Measurements from ENCODE around the gene ZFR2.

The ZFR2 gene

DNA sequence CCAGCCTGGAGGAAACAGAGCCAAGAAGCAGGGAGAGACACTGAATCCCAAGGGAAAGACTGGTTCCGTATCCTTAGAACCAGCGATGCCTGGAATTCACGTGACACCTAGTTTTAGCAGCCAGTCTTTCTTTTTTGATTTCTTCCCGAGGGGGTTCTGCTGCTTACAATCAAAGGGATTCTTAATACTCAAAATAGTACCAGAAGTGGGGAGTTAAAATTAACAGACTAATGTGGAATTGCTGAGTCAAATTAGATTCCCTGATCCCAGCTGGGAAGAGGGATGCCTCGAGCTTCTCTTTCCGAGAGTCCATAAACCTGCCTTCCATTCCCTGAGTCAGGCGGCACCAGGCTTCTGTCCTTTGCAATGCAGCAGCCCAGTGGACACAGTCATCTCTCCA, 77.9 kb downstream of the ZFR2 start:
- no peak for DNase-seq

DNA sequence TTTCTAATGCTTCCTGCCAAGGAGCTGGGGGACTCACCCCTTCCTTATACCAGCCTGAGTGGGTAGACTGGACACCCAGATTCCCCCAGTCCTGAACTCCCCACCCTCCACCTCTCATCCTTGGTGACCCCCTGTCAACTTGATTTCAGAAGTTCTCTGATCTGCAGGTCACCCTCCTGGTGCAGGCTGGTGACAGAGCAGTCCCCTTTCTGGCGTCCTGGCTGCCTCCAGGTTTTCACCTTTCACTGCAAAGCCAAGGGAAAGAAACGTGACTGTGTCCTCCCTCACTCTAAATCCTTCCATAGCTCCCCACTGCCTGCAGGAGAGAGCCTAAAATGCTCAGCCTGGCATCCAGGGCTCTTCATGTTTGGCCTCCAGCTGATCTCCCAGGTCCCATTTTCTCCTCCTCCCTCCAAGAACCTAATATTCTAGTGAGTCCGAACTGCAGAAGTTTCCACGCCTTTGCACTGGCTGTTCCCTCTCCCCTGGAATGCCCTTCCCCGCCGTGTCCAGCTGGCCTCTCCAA, 78.6 kb downstream of the ZFR2 start:
- no peak for DNase-seq

DNA sequence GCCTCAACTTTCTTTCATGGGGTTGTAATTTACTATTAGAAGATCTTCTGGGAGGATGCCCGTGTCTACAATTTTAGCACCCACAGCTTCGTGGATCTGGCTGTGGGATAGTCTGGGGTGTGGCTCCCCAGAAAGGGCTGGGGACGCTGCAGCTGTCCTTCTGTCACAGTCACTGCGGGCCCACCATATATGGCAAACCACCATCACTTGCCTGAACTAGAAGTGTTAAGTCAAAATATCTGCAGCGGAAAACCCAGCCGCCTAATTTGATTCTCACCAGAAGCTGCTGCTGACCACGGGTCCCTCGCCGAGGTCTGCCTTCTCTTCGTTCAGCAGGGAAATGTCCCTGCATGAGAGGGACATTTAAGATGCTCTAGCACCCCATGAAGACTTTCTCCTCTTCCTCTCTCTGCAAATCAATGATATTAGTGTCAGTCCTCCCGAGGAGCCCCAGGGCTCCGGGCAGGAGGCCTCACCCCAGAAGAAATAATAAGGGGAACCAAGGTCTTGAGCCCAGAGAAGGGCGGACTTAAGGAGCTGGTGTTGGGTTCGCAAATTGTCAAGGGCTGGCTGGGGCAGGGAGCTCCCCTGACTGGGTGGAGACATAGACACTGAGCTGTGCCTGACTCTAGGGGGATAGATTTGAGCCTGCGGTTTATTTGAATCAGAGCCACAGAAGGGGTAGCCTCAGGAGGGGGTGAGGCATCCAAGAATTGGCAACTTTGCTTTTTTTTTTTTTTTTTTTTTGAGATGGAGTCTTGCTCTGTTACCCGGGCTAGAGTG, 79.7 kb downstream of the ZFR2 start:
- DNase-seq: no peak

DNA sequence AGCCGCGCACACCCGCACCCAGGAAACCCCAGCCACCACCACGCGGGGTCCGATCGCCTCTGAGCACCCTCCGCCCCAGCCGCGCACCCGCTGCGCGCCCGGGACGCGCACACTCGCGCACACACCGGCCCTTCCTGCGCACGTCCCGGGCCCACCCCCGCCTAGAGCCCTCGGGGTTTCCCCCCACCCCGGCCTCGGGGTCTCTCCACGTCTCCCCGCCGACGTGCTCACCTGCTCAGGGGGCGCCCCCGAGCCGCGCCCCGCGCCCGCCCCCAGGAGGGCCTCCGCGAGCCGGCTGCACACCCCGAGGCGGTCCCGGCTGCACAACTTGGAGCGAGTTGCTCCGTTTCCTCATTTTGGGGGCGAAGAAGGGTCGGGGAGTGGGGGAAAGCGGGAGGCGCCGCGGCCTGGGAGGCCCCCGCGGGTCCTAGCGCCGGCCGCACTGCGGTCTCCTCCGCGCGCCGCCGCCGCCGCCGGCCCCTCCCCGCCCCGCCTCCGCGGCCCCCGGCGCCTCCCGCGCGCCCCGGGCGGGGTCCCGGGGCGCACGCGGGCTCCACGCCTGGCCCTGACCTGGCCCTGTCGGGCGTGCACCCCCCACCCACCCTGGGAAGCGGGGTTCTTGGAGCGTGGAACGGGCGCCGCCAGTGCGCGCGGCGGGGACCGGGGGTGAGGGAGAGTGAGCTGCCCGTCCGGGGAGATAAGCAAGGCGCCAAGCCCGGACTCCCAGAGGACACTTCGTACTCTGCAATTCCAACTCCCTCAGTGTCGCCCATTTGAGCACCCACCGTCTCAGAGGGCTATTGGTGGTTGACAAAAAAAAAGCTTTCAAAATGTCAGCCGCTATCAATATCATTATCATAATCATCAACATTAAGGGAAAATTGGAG, 82.7 kb downstream of the ZFR2 start, which contains the start of gene MATK:
Gene MATK (minus strand): TSS at position 444 of the 887 bp plus-strand sequence. CDS start 1,246 bp downstream, outside the sequence.
- peak in 2 of 56 donors; percentile 9 to 20 for DNase-seq

DNA sequence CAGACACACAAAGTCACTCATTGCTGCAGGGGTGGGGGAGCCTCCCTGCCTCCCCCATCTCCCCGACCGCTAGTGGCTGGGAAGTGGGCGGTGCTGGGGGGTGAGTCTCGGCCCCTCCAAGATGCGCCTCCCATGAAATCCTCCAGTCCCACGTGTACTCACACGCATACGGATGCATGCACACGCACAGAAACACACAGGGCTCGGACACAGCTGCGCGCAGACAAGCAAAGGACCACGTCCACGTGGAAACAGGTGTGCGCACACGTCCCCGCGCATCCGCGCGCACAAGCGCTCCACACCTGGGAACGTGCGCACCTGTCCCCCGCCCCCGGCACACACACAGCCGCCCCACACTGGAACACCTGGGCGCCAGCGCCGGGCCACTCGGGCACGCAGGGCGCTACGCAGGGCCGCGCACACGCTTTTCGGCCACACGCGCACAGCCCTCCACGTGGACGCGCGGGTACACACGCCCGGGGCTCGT, 83.3 kb downstream of the ZFR2 start:
- peak in 17 of 56 donors; percentile 1 to 53 (median 22) for DNase-seq

DNA sequence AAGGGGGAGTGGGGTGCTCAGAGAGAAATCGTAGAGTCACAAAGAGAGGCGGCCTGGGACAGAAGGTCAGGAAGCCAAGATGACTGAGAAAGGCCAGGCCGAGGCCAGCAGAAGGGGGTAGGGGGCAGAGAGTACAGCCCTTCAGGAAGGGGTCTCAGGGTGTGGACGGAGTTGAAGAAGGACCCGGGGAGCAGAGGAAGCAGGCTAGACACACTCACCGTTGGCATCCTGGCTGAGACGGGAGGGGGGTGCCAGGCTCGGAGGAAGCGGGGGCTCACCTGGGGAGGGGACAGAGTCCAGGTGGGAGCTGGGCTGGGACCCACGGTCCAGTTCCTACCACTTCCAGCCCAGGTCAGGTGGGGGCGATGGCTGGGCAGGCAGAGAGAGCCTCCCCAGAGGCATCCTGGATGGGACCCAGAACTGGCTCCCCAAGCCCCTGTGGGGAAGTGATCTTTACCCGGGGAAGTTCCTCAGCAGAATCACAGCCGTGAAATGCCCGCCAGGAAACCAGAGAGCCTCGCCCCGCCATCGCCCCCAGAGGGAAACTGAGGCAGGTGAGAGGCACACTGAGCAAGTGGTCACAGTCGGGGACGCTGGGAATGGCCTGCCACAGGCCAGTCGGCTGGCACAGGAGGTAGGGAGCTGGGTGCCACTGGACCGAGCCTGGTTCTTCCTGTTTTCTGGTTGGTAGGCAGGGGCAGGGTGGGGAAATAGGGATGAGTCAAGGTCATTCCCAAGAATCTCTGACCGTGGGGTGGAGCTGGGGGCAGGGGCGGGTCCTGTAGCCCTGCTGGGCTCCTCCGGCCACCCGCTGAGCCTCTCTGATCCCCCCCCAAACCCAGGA, 84.0 kb downstream of the ZFR2 start:
- DNase-seq: no peak

DNA sequence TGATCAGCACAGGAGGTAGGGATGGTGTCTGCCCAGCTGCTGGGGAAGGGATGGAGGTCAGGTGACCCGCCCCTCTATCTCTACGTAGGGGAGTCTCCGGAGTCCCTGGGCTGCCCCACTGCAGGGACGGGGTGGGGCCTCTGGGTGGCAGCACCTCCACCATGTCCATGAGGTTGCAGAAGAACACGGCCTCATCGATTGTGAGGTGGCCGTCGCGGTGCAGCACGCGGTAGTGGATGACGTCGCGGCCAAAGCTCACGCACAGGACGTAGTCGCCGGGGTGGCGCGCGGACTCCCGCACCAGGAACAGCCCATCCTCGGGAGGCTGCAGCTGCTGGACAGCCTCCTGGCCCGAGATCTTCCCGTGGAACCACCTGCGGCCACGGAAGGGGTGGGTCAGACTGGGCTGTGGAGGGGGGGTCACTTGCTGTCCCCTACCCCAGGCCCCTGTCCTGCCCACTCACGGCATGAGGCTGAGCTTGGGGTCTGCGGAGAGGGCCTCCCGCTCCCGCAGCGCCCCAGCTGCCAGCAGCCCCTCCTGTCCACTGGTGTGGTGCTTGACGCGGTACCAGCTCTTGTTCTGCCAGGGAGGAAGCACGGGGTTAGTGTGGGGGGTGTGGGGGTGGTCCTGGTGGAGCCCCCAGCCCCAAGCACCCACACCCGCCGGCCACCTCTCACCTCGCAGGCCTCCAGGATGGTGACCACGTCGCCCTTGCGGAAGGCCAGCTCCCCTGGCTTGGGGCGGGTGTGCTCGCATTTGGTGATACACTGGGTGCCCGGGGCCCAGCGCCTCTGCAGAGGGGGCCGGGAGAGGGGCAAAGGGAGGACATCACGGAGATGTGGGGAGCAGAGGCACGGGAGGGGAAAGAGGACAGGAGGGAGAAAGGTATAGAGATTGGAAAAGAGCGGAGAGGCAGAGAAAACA, 84.9 kb downstream of the ZFR2 start:
- DNase-seq: no peak

DNA sequence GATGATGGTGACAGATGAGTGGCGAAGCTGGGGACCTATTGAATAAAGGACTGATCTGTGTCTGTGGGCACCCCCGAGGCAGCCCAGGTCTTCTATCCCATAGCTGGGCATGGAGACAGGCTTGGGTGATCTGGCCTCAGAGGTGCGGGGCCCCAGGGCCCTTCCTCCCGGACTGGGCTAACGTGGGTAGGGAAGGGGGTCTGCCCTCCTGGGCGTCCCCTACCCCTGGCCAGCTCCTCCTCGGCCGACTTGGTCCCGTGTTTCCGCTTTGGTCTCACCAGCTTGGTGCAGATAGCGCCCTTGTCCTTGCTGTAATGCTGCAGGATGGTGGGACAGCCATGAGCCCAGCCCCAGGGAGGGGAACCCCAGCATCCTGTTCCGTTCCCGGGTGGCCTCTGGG, 85.9 kb downstream of the ZFR2 start:
- no peak for DNase-seq

DNA sequence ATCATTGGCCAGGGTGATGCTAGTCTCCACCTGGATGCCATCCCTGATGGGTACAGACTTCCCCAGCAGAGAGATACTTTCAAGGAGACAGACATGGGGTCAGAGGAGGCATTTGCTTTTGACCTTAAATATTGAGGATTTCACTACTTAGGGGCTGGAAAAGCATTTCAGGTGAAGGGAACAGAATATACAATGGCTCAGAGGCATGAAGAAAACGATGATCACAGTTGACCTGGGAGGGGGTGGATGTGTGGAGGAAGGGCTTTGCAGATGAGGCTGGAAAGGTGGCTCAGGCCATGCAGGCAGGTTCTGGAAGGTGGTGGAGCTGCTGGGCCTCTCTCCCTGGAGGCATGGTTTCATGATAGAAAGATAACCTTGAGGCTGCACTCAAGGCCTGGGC, 86.5 kb downstream of the ZFR2 start:
- no peak for DNase-seq

DNA sequence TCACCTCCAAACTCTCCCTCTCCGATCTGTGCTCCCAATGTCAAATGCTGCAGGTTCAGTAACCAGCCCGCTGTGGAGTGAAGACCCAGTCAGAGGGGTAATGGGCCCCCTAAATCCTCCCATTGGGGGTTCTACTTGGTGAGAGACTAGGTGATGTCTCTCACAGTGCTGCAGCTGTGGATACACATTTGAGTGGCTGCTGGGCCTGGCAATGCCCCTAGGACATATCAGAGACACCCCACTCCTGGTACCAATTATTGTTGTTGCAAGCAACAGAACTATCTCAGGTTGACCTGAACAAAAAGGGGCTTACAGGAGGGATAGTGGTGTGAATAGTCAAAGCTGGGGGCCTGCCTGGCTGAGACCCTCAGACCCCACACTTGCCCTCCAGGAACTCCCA, 87.2 kb downstream of the ZFR2 start:
- DNase-seq: no peak

DNA sequence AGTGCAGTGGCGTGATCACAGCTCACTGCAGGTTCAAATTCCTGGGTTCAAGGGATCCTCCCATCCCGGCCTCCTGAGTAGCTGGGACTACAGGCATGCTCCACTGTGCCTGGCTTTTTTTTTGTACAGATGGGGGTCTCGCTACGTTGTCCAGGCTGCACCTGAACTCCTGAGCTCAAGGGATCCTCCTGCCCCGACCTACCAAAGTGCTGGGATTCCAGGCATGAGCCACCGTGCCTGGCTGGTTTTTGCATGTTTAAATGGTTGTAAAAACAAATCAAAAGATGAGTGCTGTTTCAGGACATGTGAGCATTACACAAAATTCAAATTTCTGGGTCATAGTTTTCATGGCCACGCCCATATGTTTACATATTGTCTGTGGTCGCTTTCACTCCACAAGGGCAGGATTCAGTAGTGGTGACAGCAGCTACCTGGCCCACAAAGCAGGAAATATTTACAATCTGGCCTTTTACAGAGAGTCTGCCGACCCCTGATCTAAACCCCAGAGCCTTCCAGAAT, 88.0 kb downstream of the ZFR2 start:
- no peak for DNase-seq

DNA sequence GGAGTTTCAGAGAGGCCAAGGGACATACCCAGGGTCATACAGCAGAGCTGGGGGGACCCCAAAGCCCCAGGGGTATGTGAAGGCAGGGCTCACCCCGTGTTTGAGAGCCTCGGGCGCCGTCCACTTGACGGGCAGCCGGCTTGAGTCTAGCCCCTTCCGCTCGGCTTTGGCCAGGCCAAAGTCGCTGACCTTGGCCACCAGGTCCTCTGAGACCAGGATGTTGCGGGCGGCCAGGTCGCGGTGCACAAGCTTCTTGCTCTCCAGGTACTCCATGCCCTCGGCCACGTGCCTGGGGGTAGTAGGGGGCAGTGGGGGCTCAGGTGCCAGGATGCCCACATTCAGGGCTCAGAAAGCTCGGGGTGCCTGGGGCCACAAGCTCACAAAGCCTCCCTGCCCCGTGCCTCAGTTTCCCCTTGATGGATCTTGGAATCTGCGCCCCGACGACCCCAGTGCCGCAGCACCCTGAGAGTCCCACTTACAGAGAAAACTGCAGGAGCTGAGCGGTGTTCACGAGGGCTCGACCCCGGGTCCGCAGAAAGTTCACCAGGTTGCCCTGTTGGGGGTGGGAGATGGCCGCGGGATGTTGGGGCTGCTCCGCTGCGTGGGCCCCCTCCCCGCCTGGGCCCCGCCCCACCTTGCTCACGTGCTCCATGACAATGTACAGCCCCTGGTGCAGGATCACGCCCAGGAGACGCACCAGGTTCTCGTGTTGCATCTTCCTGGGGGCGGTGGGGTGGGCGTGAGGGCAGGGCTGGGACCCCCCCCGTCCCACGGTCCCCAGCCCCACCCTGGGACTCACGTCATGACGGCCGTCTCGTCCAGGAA, 89.7 kb downstream of the ZFR2 start:
- DNase-seq: no peak

DNA sequence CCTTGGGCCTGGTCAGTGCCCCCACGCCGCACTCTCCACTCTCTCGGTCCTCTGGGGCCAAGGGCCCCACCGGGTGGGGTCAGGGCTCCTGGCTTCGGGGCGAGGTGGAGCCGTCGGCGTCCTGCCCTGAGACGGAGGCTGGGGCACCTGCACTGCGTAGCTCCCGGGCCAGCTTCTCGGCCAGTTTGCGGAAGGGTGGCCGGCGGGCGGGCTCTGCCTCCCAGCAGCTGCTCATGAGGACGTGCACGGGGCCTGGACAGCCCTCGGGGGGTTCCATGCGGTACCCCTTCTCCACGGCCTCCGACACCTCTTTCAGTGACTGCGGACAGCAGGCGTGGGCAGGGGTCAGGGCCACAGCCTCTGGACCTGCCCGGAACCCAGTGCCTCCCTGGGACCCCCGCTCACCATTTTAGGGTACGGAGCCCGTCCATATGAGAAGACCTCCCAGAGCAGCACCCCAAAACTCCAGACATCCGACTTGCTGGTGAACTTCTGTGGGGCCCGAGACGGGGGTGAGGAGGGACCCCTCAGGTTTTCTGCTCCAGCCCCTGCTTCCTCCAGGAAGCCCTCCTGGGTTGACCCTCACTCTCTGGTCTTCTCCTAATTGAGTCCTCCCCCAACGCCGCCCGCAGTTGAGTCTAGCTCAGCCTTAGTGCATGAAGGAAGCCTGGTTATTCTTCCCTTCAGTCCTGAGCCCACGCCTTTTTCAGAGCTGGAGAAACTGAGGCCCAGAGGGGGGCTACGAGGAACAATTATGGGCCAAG, 90.6 kb downstream of the ZFR2 start:
- DNase-seq: no peak

DNA sequence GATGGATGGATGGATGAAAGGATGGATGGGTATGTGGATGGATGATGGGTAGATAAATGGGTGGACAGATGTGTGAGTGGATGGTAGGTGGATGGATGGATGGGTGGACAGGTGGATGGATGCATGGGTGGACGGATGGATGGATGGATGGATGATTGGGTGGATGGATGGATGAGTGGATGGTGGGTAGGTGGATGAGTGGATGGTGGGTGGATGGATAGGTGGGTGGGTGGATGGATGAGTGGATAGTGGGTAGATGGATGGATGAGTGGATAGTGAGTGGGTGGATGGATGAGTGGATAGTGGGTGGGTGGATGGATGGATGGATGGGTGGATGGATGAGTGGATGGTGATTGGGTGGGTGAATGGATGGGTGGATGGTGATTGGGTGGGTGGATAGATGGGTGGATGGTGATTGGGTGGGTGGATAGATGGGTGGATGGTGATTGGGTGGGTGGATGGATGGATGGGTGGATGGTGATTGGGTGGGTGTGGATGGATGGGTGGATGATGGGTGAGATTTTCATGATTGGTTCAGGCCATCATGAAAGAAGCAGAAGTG, 92.3 kb downstream of the ZFR2 start:
- no peak for DNase-seq

DNA sequence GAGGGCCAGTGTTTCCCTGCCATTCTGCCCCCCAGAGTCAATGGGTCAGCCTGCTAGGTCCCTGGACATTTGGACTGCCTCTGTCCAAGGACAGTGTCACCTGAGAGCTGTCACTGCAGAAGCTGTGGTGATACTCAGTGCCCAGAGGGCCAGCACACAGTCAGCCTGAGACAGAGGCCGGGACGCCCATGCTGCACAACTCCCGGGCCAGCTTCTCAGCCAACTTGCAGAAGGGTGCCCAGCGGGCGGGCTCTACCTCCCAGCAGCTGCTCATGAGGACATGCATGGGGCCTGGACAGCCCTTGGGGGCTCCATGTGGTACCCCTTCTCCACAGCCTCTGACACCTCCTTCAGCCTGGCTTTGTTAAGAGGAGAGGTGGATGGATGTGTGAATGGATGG, 93.0 kb downstream of the ZFR2 start:
- no peak for DNase-seq

DNA sequence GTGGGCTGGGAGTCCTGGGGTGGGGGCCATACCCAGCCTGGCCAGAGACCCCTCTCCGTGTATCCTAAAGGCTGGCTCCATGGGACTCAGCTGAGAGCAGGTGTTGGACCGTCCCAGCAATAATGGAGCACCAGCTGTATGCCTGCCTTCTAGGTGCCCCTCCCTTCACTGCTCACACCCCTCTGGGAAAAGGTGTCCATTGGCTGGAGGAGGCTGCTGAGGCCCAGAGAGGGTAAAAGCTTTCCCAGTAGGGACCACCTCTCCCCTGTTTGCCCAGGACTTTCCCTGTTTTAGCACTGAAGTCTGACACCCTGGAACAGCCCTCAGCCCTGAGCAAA, 93.5 kb downstream of the ZFR2 start:
- no peak for DNase-seq

DNA sequence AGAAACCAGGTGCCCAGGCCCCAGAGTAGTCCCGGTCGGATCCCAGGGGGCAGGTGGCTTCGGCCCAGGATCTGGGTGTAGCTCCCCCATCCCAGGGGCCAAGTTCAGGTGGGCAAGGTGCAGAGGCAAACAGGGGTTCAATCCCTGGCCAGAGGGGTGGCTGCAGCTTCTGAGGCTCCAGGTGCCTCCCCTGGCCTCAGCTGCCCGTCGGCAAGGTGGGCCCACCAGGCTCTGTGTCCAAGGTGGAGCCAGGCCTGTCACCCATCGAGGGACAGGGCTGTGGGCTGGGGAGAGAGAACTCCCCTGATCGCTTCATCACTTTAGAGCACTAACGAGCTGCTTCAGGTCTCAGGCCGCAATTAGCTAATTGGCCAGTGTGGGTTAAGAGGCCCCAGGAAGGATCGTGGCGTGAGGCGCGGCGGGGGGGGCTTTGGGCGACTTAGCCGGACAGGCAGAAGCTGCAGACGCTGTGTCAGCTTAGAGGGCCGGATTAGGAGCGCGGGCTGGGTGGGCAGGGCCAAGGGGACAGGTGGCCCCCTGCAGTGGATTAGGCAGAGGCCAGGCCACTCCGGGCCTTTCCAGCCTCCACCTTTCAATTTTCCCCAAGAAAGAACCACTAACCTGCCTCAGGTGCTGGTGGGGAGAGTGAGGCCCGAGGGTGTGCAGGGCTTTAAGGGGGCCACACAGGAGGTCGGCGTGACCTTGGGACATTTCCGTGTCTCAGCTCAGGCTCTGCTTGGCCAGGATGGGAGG, 94.0 kb downstream of the ZFR2 start:
- no peak for DNase-seq

All from amygdala (tissue), 56 donors.